ENCODE measurements around the gene TMA7B.

DNA sequence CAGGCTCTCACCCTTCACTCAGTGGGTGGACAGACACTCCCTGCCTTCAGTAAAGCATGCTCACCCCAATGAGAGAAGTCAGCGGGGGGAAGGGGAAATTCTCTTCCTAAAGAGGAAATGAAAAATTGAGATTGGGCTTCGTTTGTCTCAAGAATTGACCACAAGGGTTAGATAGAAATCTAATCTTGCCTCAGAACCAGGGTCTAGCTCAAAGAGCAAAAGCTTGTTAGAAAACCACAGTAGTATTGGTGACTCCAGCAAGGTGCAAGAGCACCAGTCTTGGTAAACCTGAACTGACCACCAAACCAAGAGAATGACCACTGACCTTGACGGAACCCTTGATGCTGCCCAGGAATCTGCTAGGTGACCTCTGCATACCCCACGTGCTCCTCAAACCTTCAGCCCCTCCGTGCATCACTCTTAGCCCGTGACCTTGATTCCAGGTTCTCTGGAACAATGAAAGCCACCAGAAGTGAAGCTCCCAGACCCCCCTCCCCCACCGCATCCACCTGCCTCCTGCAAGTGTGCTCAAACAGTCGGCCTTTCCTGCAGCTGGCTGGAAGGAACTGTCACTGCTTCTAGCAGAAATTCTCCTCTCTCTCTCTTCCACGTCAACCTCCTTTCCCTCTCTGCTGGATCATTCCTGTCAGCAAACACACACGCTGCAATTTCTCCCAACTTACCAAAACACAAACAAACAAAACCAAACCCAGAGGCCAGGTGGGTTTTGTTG lies 3.1 kb upstream of the TMA7B start:
- TF ChIP-seq, protein P1, sequence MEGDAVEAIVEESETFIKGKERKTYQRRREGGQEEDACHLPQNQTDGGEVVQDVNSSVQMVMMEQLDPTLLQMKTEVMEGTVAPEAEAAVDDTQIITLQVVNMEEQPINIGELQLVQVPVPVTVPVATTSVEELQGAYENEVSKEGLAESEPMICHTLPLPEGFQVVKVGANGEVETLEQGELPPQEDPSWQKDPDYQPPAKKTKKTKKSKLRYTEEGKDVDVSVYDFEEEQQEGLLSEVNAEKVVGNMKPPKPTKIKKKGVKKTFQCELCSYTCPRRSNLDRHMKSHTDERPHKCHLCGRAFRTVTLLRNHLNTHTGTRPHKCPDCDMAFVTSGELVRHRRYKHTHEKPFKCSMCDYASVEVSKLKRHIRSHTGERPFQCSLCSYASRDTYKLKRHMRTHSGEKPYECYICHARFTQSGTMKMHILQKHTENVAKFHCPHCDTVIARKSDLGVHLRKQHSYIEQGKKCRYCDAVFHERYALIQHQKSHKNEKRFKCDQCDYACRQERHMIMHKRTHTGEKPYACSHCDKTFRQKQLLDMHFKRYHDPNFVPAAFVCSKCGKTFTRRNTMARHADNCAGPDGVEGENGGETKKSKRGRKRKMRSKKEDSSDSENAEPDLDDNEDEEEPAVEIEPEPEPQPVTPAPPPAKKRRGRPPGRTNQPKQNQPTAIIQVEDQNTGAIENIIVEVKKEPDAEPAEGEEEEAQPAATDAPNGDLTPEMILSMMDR (IDR thresholded peaks at IDR 0.05): no peak
- no peak for TF ChIP-seq POLR2A (IDR thresholded peaks at IDR 0.05)
